WTC11 (cell line): Measurements from ENCODE around the gene NEURL3. TPM values are rescaled to one million over a fixed set of nuclear protein-coding genes. Genes with fewer than 3 reads are reported as not detected.

ENCODE experiments used
- ATAC-seq: fragments of 200-7000 bp; cut with Tn5 transposase; 2 replicates; pipeline ENCODE4 v1.10.0; 2021; ENCODE audit warnings: mild to moderate bottlenecking, moderate library complexity
- CTCF ChIA-PET: fragments of 300-600 bp; sonication (Branson Sonifier 250); formaldehyde crosslinking; loops from one replicate; lab custom pipeline; 2021; ENCODE audit warnings: antibody characterized with exemption; lab: Charles Lee
- POLR2A ChIA-PET: fragments of 350-600 bp; sonication (Branson Sonifier 250); formaldehyde crosslinking; loops from one replicate; lab custom pipeline; 2021; ENCODE audit warnings: antibody characterized with exemption; lab: Charles Lee
- DNase-seq: peaks from one replicate; pipeline ENCODE4 v3.0.0; 2021; ENCODE audit warnings: low spot score
- H3K27ac Mint-ChIP-seq: 2 replicates; pipeline ENCODE4 v1.8.0; 2021; ENCODE audit warnings: mixed read lengths
- H3K27me3 Mint-ChIP-seq: 2 replicates; pipeline ENCODE4 v1.8.0; 2021; ENCODE audit warnings: low read depth, mild to moderate bottlenecking, moderate library complexity, mixed read lengths
- H3K36me3 Mint-ChIP-seq: 2 replicates; pipeline ENCODE4 v1.8.0; 2021; ENCODE audit warnings: mixed read lengths
- H3K4me1 Mint-ChIP-seq: 2 replicates; pipeline ENCODE4 v1.8.0; 2022; ENCODE audit warnings: mixed read lengths
- H3K4me3 Mint-ChIP-seq: 2 replicates; pipeline ENCODE4 v1.8.0; 2021; ENCODE audit warnings: mild to moderate bottlenecking, moderate library complexity, mixed read lengths
- H3K9me3 Mint-ChIP-seq: 2 replicates; pipeline ENCODE4 v1.8.0; 2021; ENCODE audit warnings: mixed read lengths
- ARID4B ChIP-seq: sonication (generic); formaldehyde crosslinking; IDR thresholded peaks from 2 replicates; pipeline ENCODE4 v1.8.0; 2023; ENCODE audit warnings: missing genetic modification reagents, mild to moderate bottlenecking, borderline replicate concordance
- CREM ChIP-seq: sonication (generic); formaldehyde crosslinking; IDR thresholded peaks from 2 replicates; pipeline ENCODE4 v1.8.1; 2022; ENCODE audit warnings: mild to moderate bottlenecking, missing genetic modification reagents, moderate library complexity
- GABPB1 ChIP-seq: sonication (generic); formaldehyde crosslinking; IDR thresholded peaks from 2 replicates; pipeline ENCODE4 v1.8.1; 2023; ENCODE audit warnings: mild to moderate bottlenecking, missing genetic modification reagents
- IRF2 ChIP-seq: sonication (generic); formaldehyde crosslinking; IDR thresholded peaks from 2 replicates; pipeline ENCODE4 v1.8.0; 2022; ENCODE audit warnings: low read depth, missing genetic modification reagents, borderline replicate concordance
- MXD4 ChIP-seq: fragments of 250-450 bp; sonication (Bioruptor Pico); IDR thresholded peaks from 2 replicates; pipeline ENCODE4 v1.8.0; 2021; ENCODE audit warnings: mild to moderate bottlenecking, moderate library complexity, borderline replicate concordance
- NFATC4 ChIP-seq: fragments of 250-450 bp; sonication (Bioruptor Pico); IDR thresholded peaks from 2 replicates; pipeline ENCODE4 v1.9.0; 2021; ENCODE audit warnings: mild to moderate bottlenecking
- NR3C1 ChIP-seq: sonication (generic); formaldehyde crosslinking; conservative IDR thresholded peaks from 2 replicates; pipeline ENCODE4 v1.8.1; 2023; ENCODE audit warnings: low read depth, mild to moderate bottlenecking, missing genetic modification reagents
- TEAD1 ChIP-seq: sonication (generic); formaldehyde crosslinking; IDR thresholded peaks from 2 replicates; pipeline ENCODE4 v1.8.0; 2022; ENCODE audit warnings: mild to moderate bottlenecking, missing genetic modification reagents
- ZMAT4 ChIP-seq: fragments of 250-450 bp; sonication (Bioruptor Pico); IDR thresholded peaks from 2 replicates; pipeline ENCODE4 v1.9.0; 2021; ENCODE audit warnings: mild to moderate bottlenecking
- ZNF138 ChIP-seq: sonication (generic); formaldehyde crosslinking; conservative IDR thresholded peaks from 2 replicates; pipeline ENCODE4 v1.8.1; 2022; ENCODE audit warnings: mild to moderate bottlenecking, moderate library complexity, missing genetic modification reagents
- ZNF396 ChIP-seq: fragments of 250-450 bp; sonication (Bioruptor Pico); IDR thresholded peaks from 2 replicates; pipeline ENCODE4 v1.8.0; 2021; ENCODE audit warnings: mild to moderate bottlenecking, moderate library complexity, borderline replicate concordance
- total RNA-seq: library from RNA; stranded (reverse); gene quantifications from 3 replicates; pipeline ENCODE4 v1.2.3, GENCODE V29; 2021
- TF ChIP-seq, protein P1 (sequence below): sonication (generic); formaldehyde crosslinking; IDR thresholded peaks from 2 replicates; pipeline ENCODE4 v1.8.1; 2023; ENCODE audit warnings: mild to moderate bottlenecking, missing genetic modification reagents
- TF ChIP-seq, protein P2 (sequence below): sonication (generic); formaldehyde crosslinking; IDR thresholded peaks from 2 replicates; pipeline ENCODE4 v1.8.0; 2022; ENCODE audit warnings: mild to moderate bottlenecking, missing genetic modification reagents
- TF ChIP-seq, protein P3 (sequence below): sonication (generic); formaldehyde crosslinking; conservative IDR thresholded peaks from 2 replicates; pipeline ENCODE4 v1.8.1; 2023; ENCODE audit warnings: mild to moderate bottlenecking, low read depth, missing genetic modification reagents, moderate library complexity
- TF ChIP-seq, protein P4 (sequence below): sonication (generic); formaldehyde crosslinking; IDR thresholded peaks from 2 replicates; pipeline ENCODE4 v1.8.1; 2023; ENCODE audit warnings: mild to moderate bottlenecking, missing genetic modification reagents, moderate library complexity

The NEURL3 gene
- total RNA-seq, 1 experiment from 2014 or later, result not detected

DNA sequence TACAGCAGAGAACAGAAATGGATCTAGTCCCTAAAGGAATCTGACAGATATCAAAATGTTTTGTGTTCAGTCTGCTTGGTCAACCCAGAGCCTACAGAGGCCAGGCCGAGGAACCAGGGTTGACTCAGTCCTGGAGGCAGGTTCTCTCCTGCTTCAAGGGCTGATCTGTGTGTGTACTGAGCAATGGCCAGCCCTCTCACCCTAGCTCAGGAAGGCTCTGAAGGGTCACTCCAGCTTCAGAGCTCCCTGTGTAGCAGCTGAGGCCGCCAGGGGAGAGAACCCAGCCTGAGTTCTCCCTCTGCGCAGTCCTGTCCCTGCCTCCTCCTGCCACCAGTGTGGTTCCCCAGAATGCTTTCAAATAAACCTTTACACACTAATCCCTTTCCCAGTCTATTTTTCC is 41.1 kb downstream of the NEURL3 start:
- DNase-seq (no peak), ATAC-seq (no peak)
- H3K9me3 Mint-ChIP-seq, result peaks cover 5% of the 10 kb centered on the region; the same call in 1 of the 2 replicates
- H3K36me3 Mint-ChIP-seq, result peaks cover 13% of the 10 kb centered on the region
- no peaks in the 10 kb centered on the region for H3K4me1 Mint-ChIP-seq
- H3K4me3 Mint-ChIP-seq, result no peak overlapping the region
- H3K27me3 Mint-ChIP-seq, result peaks cover 10% of the 10 kb centered on the region
- H3K27ac Mint-ChIP-seq, result no peak overlapping the region
- ChIA-PET CTCF (no interaction called here), POLR2A (no interaction called here)
- TF ChIP-seq ZMAT4 (CRISPR knock-in tag) (no peak), CREM (CRISPR knock-in tag) (no peak), MXD4 (CRISPR knock-in tag) (no peak), TEAD1 (CRISPR knock-in tag) (no peak), NR3C1 (CRISPR knock-in tag) (no peak), IRF2 (no peak), GABPB1 (CRISPR knock-in tag) (no peak), ARID4B (CRISPR knock-in tag) (no peak), ZNF138 (CRISPR knock-in tag) (no peak), ZNF396 (CRISPR knock-in tag) (no peak), NFATC4 (CRISPR knock-in tag) (no peak)
- TF ChIP-seq, protein P1, sequence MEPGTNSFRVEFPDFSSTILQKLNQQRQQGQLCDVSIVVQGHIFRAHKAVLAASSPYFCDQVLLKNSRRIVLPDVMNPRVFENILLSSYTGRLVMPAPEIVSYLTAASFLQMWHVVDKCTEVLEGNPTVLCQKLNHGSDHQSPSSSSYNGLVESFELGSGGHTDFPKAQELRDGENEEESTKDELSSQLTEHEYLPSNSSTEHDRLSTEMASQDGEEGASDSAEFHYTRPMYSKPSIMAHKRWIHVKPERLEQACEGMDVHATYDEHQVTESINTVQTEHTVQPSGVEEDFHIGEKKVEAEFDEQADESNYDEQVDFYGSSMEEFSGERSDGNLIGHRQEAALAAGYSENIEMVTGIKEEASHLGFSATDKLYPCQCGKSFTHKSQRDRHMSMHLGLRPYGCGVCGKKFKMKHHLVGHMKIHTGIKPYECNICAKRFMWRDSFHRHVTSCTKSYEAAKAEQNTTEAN (CRISPR knock-in tag), result no peak
- TF ChIP-seq, protein P2, sequence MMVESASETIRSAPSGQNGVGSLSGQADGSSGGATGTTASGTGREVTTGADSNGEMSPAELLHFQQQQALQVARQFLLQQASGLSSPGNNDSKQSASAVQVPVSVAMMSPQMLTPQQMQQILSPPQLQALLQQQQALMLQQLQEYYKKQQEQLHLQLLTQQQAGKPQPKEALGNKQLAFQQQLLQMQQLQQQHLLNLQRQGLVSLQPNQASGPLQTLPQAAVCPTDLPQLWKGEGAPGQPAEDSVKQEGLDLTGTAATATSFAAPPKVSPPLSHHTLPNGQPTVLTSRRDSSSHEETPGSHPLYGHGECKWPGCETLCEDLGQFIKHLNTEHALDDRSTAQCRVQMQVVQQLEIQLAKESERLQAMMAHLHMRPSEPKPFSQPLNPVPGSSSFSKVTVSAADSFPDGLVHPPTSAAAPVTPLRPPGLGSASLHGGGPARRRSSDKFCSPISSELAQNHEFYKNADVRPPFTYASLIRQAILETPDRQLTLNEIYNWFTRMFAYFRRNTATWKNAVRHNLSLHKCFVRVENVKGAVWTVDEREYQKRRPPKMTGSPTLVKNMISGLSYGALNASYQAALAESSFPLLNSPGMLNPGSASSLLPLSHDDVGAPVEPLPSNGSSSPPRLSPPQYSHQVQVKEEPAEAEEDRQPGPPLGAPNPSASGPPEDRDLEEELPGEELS (CRISPR knock-in tag), result no peak
- TF ChIP-seq, protein P3, sequence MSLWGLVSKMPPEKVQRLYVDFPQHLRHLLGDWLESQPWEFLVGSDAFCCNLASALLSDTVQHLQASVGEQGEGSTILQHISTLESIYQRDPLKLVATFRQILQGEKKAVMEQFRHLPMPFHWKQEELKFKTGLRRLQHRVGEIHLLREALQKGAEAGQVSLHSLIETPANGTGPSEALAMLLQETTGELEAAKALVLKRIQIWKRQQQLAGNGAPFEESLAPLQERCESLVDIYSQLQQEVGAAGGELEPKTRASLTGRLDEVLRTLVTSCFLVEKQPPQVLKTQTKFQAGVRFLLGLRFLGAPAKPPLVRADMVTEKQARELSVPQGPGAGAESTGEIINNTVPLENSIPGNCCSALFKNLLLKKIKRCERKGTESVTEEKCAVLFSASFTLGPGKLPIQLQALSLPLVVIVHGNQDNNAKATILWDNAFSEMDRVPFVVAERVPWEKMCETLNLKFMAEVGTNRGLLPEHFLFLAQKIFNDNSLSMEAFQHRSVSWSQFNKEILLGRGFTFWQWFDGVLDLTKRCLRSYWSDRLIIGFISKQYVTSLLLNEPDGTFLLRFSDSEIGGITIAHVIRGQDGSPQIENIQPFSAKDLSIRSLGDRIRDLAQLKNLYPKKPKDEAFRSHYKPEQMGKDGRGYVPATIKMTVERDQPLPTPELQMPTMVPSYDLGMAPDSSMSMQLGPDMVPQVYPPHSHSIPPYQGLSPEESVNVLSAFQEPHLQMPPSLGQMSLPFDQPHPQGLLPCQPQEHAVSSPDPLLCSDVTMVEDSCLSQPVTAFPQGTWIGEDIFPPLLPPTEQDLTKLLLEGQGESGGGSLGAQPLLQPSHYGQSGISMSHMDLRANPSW, result no peak
- TF ChIP-seq, protein P4, sequence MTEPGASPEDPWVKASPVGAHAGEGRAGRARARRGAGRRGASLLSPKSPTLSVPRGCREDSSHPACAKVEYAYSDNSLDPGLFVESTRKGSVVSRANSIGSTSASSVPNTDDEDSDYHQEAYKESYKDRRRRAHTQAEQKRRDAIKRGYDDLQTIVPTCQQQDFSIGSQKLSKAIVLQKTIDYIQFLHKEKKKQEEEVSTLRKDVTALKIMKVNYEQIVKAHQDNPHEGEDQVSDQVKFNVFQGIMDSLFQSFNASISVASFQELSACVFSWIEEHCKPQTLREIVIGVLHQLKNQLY (CRISPR knock-in tag), result no peak
